Endothelial cell of umbilical vein (primary cell): Measurements from ENCODE around the gene KIF26B.

Source experiments
- EZH2 ChIP-seq: IDR thresholded peaks from 2 replicates; pipeline ENCODE4 v1.6.1; 2012; ENCODE audit warnings: borderline replicate concordance, low read depth, mild to moderate bottlenecking, moderate library complexity, low read length, inconsistent platforms; ENCODE audit not compliant: severe bottlenecking
- FOS ChIP-seq: IDR thresholded peaks from 2 replicates; pipeline ENCODE4 v1.6.1; 2011; ENCODE audit warnings: mild to moderate bottlenecking, low read length, moderate library complexity, borderline replicate concordance; ENCODE audit not compliant: insufficient read depth
- JUN ChIP-seq: IDR thresholded peaks from 2 replicates; pipeline ENCODE4 v1.6.1; 2011; ENCODE audit warnings: borderline replicate concordance, low read depth; ENCODE audit not compliant: insufficient read length, insufficient read depth
- MYC ChIP-seq: IDR thresholded peaks from one replicate; pipeline ENCODE4 v1.6.1; 2011; ENCODE audit warnings: mild to moderate bottlenecking, low read depth, low read length
- POLR2A ChIP-seq: IDR thresholded peaks from 2 replicates; pipeline ENCODE4 v1.6.1; 2012; ENCODE audit warnings: low read depth, mild to moderate bottlenecking, control low read depth, low read length
- POLR2AphosphoS5 ChIP-seq: IDR thresholded peaks from 2 replicates; pipeline ENCODE4 v1.6.1; 2012; ENCODE audit warnings: low read depth, mild to moderate bottlenecking, control low read depth, low read length, moderate library complexity; ENCODE audit not compliant: insufficient read depth
- TF ChIP-seq, protein P1 (sequence below), 2 donors: IDR thresholded peaks; 1 replicate in 1 of 2; 2 replicates in 1 of 2; pipeline ENCODE4 v1.5.1; 2011; ENCODE audit warnings: low read length in 2 of 2, mild to moderate bottlenecking in 2 of 2, moderate library complexity in 2 of 2, control low read depth in 1 of 2, inconsistent platforms in 1 of 2, low read depth in 1 of 2; ENCODE audit not compliant: insufficient read depth in 1 of 2; ENCODE audit errors: extremely low read depth in 1 of 2

DNA sequence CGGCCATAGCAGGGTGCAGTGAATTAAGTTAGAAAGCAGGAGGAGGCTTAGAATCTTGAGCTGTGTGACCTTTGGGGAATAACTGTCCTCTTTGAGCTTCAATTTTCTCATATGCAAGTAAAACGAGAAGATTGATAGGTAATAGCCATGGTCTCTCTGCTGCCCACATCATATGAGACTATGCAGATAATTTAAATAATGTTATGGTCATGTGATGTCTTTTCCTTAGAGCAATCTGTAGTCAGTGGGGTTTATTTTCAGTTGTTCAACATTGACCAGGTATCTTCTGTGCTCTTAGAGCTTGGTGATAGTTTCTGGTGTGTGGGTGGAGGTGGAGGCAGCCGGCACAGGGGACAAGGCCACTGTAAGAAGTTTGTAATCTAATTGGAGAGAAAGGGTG, 537.1 kb downstream of the KIF26B start:
- TF ChIP-seq, protein P1, sequence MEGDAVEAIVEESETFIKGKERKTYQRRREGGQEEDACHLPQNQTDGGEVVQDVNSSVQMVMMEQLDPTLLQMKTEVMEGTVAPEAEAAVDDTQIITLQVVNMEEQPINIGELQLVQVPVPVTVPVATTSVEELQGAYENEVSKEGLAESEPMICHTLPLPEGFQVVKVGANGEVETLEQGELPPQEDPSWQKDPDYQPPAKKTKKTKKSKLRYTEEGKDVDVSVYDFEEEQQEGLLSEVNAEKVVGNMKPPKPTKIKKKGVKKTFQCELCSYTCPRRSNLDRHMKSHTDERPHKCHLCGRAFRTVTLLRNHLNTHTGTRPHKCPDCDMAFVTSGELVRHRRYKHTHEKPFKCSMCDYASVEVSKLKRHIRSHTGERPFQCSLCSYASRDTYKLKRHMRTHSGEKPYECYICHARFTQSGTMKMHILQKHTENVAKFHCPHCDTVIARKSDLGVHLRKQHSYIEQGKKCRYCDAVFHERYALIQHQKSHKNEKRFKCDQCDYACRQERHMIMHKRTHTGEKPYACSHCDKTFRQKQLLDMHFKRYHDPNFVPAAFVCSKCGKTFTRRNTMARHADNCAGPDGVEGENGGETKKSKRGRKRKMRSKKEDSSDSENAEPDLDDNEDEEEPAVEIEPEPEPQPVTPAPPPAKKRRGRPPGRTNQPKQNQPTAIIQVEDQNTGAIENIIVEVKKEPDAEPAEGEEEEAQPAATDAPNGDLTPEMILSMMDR (IDR thresholded peaks at IDR 0.05; ENCODE audit: extremely low read depth in 1 of 2, insufficient read depth in 1 of 2, low read depth in 1 of 2, low read length in 2 of 2) = no peak
- no peak for TF ChIP-seq EZH2
- no peak for TF ChIP-seq JUN
- TF ChIP-seq POLR2AphosphoS5 = no peak
- TF ChIP-seq POLR2A = no peak
- no peak for TF ChIP-seq MYC
- no peak for TF ChIP-seq FOS
